Upper lobe of left lung (tissue), 4 donors: ENCODE results near the gene TOR3A.

Experiments used
- EP300 ChIP-seq, 4 donors: sonication (generic); formaldehyde crosslinking; IDR thresholded peaks; one replicate each; pipeline ENCODE4 v1.5.1; 2017; ENCODE audit warnings: antibody characterized with exemption in 4 of 4, control low read depth in 2 of 4
- POLR2A ChIP-seq, 4 donors: fragments of 450-650 bp; IDR thresholded peaks; one replicate each; pipeline ENCODE4 v1.5.1; 2016 to 2017; ENCODE audit warnings: antibody characterized with exemption in 4 of 4, mild to moderate bottlenecking in 2 of 4
- POLR2AphosphoS5 ChIP-seq, 2 donors: sonication (generic); formaldehyde crosslinking; IDR thresholded peaks; one replicate each; pipeline ENCODE4 v1.5.1; 2017; ENCODE audit warnings: antibody characterized with exemption in 2 of 2
- TF ChIP-seq, protein P1 (sequence below), 6 experiments: fragments of 450-650 bp in 4 of 6; fragments of 200-600 bp in 2 of 6; sonication (generic) in 2 of 6; IDR thresholded peaks; one replicate each; pipeline ENCODE4 v1.5.1; 2016 to 2019; ENCODE audit warnings: antibody characterized with exemption in 6 of 6

DNA sequence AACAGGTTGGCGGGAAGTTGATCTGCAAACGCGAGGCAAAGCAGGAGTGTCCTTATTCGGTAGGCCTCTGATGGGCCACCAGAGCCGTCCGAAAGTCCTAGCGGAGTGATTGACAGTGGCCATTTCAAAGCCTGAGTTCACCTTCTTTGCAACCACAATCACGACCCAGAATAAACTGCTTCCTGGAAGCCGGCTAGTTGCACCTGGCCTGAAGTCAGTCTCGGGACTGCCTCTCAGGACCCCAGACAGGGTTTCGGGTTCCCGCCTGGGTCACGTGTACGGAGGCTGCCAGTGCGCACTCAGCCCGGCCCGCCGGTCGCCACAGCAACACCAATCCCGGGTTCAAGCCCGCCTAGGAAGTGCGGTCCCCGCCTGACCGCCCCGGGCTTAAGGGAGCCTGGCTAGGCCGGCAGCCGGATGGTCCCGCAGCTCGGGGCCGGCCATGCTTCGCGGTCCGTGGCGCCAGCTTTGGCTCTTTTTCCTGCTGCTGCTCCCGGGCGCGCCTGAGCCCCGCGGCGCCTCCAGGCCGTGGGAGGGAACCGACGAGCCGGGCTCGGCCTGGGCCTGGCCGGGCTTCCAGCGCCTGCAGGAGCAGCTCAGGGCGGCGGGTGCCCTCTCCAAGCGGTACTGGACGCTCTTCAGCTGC, at the start of gene TOR3A:
- TF ChIP-seq EP300 (IDR thresholded peaks at IDR 0.05) (peak in 1 of 4 donors; percentile 39), POLR2A (IDR thresholded peaks at IDR 0.05) (peak in 3 of 4 donors; percentile 58 to 91 (median 91)), POLR2AphosphoS5 (IDR thresholded peaks at IDR 0.05) (peak; percentile 63 to 85)
- TF ChIP-seq, protein P1, sequence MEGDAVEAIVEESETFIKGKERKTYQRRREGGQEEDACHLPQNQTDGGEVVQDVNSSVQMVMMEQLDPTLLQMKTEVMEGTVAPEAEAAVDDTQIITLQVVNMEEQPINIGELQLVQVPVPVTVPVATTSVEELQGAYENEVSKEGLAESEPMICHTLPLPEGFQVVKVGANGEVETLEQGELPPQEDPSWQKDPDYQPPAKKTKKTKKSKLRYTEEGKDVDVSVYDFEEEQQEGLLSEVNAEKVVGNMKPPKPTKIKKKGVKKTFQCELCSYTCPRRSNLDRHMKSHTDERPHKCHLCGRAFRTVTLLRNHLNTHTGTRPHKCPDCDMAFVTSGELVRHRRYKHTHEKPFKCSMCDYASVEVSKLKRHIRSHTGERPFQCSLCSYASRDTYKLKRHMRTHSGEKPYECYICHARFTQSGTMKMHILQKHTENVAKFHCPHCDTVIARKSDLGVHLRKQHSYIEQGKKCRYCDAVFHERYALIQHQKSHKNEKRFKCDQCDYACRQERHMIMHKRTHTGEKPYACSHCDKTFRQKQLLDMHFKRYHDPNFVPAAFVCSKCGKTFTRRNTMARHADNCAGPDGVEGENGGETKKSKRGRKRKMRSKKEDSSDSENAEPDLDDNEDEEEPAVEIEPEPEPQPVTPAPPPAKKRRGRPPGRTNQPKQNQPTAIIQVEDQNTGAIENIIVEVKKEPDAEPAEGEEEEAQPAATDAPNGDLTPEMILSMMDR (IDR thresholded peaks at IDR 0.05), result peak in 2 of 6 experiments; percentile 11 to 14
